ENCODE results near the gene NPLOC4. TPM values are rescaled to one million over a fixed set of nuclear protein-coding genes. Genes with fewer than 3 reads are reported as not detected.

NPLOC4 gene
- total and polyA plus RNA-seq, 4 donors, result 26.7 to 94.3 (median 70.6) TPM

- ATAC-seq (ENCODE audit: low FRiP score), result peak; percentile 97
- H3K27ac ChIP-seq (ENCODE audit: low read depth in 1 of 2, low read length in 2 of 2), result peak within 1 kb of the TSS in 1 of 2 donors; percentile 50
- H3K9me3 ChIP-seq (ENCODE audit: control insufficient read depth, low read length), result no peaks in the 10 kb centered on the region
- no peaks in the 10 kb centered on the region for H3K4me1 ChIP-seq (ENCODE audit: control insufficient read depth in 1 of 2, insufficient read depth in 2 of 2, low read length in 2 of 2)
- intact Hi-C loops (cut with DNase I), result loop anchor here in 1 of 2 donors (1.0 to 2.0 kb wide), 2 partner anchors 29 to 36 kb away; partner anchors contain the start of genes MRPL12, NPLOC4 and TSPAN10
- no peaks in the 10 kb centered on the region for H3K36me3 ChIP-seq (ENCODE audit: control insufficient read depth in 1 of 2, insufficient read depth in 2 of 2, low read length in 1 of 2)
- peak; percentile 98 to 99 for DNase-seq
- WGBS, 2 donors, result 0% methylated on average over 73 to 96 of the region's 96 CpGs
- H3K4me3 ChIP-seq (ENCODE audit: low read length in 2 of 2), result peak within 1 kb of the TSS; percentile 61 to 65
- no peaks in the 10 kb centered on the region for H3K27me3 ChIP-seq (ENCODE audit: control insufficient read depth in 1 of 2, insufficient read depth in 2 of 2, low read length in 1 of 2)
Observed at GRCh38 chr17:81666342-81667191, 29.7 kb upstream of the NPLOC4 start, which contains the start of the genes CCDC137 and OXLD1. Gene CCDC137 (plus strand): TSS chr17:81666737. CDS start chr17:81666767, 30 bp downstream. Gene OXLD1 (minus strand): TSS chr17:81666605. CDS start chr17:81666577, 28 bp downstream.

- Histone ChIP-seq H3K27me3 (ENCODE audit: control insufficient read depth in 1 of 2, insufficient read depth in 2 of 2, low read length in 1 of 2) (no peaks in the 10 kb centered on the region), H3K4me3 (ENCODE audit: low read length in 2 of 2) (peak overlapping the region; percentile 61 to 65), H3K27ac (ENCODE audit: low read depth in 1 of 2, low read length in 2 of 2) (peak overlapping the region in 1 of 2 donors; percentile 50), H3K9me3 (ENCODE audit: control insufficient read depth, low read length) (no peaks in the 10 kb centered on the region), H3K36me3 (ENCODE audit: control insufficient read depth in 1 of 2, insufficient read depth in 2 of 2, low read length in 1 of 2) (no peaks in the 10 kb centered on the region), H3K4me1 (ENCODE audit: control insufficient read depth in 1 of 2, insufficient read depth in 2 of 2, low read length in 2 of 2) (no peaks in the 10 kb centered on the region)
- ATAC-seq (ENCODE audit: low FRiP score) (no peak), DNase-seq (no peak)
- WGBS, 2 donors, result 0% methylated on average over 16 of the region's 16 CpGs
- intact Hi-C loops (cut with DNase I), result loop anchor here in 1 of 2 donors (1.0 to 2.0 kb wide), 2 partner anchors 29 to 37 kb away; partner anchors contain the start of genes MRPL12, NPLOC4 and TSPAN10
Observed at GRCh38 chr17:81666092-81666341, 29.1 kb upstream of the NPLOC4 start.

GRCh38 chr17:81665205-81666091 lies 28.5 kb upstream of the NPLOC4 start:
- ATAC-seq (ENCODE audit: low FRiP score), result peak; percentile 20
- intact Hi-C loops (cut with DNase I), result loop anchor here in 1 of 2 donors (1.0 to 2.0 kb wide), 2 partner anchors 28 to 37 kb away; partner anchors contain the start of genes MRPL12, NPLOC4 and TSPAN10
- WGBS, 2 donors, result 63 to 66% methylated on average over 30 of the region's 30 CpGs

GRCh38 chr17:81664051-81664470 lies 27.1 kb upstream of the NPLOC4 start:
- Histone ChIP-seq H3K9me3 (ENCODE audit: control insufficient read depth, low read length) (no peaks in the 10 kb centered on the region), H3K36me3 (ENCODE audit: control insufficient read depth in 1 of 2, insufficient read depth in 2 of 2, low read length in 1 of 2) (no peaks in the 10 kb centered on the region), H3K27me3 (ENCODE audit: control insufficient read depth in 1 of 2, insufficient read depth in 2 of 2, low read length in 1 of 2) (no peaks in the 10 kb centered on the region), H3K4me3 (ENCODE audit: low read length in 2 of 2) (no peak overlapping the region), H3K4me1 (ENCODE audit: control insufficient read depth in 1 of 2, insufficient read depth in 2 of 2, low read length in 2 of 2) (no peaks in the 10 kb centered on the region), H3K27ac (ENCODE audit: low read depth in 1 of 2, low read length in 2 of 2) (no peak overlapping the region)
- intact Hi-C loops (cut with DNase I), result no loop called here
- DNase-seq, result no peak
- 72 to 83% methylated on average over 7 of the region's 7 CpGs for WGBS, 2 donors
- ATAC-seq (ENCODE audit: low FRiP score), result no peak

More at GRCh38 chr17:81665205-81666091, 28.5 kb upstream of the NPLOC4 start:
- Histone ChIP-seq H3K4me1 (ENCODE audit: control insufficient read depth in 1 of 2, insufficient read depth in 2 of 2, low read length in 2 of 2) (no peaks in the 10 kb centered on the region), H3K36me3 (ENCODE audit: control insufficient read depth in 1 of 2, insufficient read depth in 2 of 2, low read length in 1 of 2) (no peaks in the 10 kb centered on the region), H3K27me3 (ENCODE audit: control insufficient read depth in 1 of 2, insufficient read depth in 2 of 2, low read length in 1 of 2) (no peaks in the 10 kb centered on the region), H3K9me3 (ENCODE audit: control insufficient read depth, low read length) (no peaks in the 10 kb centered on the region), H3K4me3 (ENCODE audit: low read length in 2 of 2) (peak overlapping the region; percentile 61 to 65), H3K27ac (ENCODE audit: low read depth in 1 of 2, low read length in 2 of 2) (no peak overlapping the region)
- peak in 1 of 2 donors; percentile 42 for DNase-seq

GRCh38 chr17:81662002-81662401 lies 25.1 kb upstream of the NPLOC4 start:
- H3K9me3 ChIP-seq (ENCODE audit: control insufficient read depth, low read length), result no peaks in the 10 kb centered on the region
- intact Hi-C loops (cut with DNase I), result no loop called here
- no peaks in the 10 kb centered on the region for H3K4me1 ChIP-seq (ENCODE audit: control insufficient read depth in 1 of 2, insufficient read depth in 2 of 2, low read length in 2 of 2)
- DNase-seq (no peak), ATAC-seq (ENCODE audit: low FRiP score) (no peak)
- H3K36me3 ChIP-seq (ENCODE audit: control insufficient read depth in 1 of 2, insufficient read depth in 2 of 2, low read length in 1 of 2), result no peaks in the 10 kb centered on the region
- H3K27ac ChIP-seq (ENCODE audit: low read depth in 1 of 2, low read length in 2 of 2), result no peak overlapping the region
- no peaks in the 10 kb centered on the region for H3K27me3 ChIP-seq (ENCODE audit: control insufficient read depth in 1 of 2, insufficient read depth in 2 of 2, low read length in 1 of 2)
- WGBS, 2 donors, result 85 to 86% methylated on average over 4 of the region's 4 CpGs
- no peak overlapping the region for H3K4me3 ChIP-seq (ENCODE audit: low read length in 2 of 2)

- ATAC-seq (ENCODE audit: low FRiP score) (no peak), DNase-seq (no peak)
- intact Hi-C loops (cut with DNase I), result no loop called here
- H3K36me3 ChIP-seq (ENCODE audit: control insufficient read depth in 1 of 2, insufficient read depth in 2 of 2, low read length in 1 of 2), result no peaks in the 10 kb centered on the region
- no peak overlapping the region for H3K4me3 ChIP-seq (ENCODE audit: low read length in 2 of 2)
- H3K9me3 ChIP-seq (ENCODE audit: control insufficient read depth, low read length), result no peaks in the 10 kb centered on the region
- no peaks in the 10 kb centered on the region for H3K4me1 ChIP-seq (ENCODE audit: control insufficient read depth in 1 of 2, insufficient read depth in 2 of 2, low read length in 2 of 2)
- 84 to 89% methylated on average over 9 of the region's 9 CpGs for WGBS, 2 donors
- no peak overlapping the region for H3K27ac ChIP-seq (ENCODE audit: low read depth in 1 of 2, low read length in 2 of 2)
- H3K27me3 ChIP-seq (ENCODE audit: control insufficient read depth in 1 of 2, insufficient read depth in 2 of 2, low read length in 1 of 2), result no peaks in the 10 kb centered on the region
Observed at GRCh38 chr17:81660441-81660840, 23.5 kb upstream of the NPLOC4 start.

GRCh38 chr17:81659038-81659437 lies 22.1 kb upstream of the NPLOC4 start:
- H3K27me3 ChIP-seq (ENCODE audit: control insufficient read depth in 1 of 2, insufficient read depth in 2 of 2, low read length in 1 of 2), result no peaks in the 10 kb centered on the region
- no peaks in the 10 kb centered on the region for H3K4me1 ChIP-seq (ENCODE audit: control insufficient read depth in 1 of 2, insufficient read depth in 2 of 2, low read length in 2 of 2)
- no peak overlapping the region for H3K27ac ChIP-seq (ENCODE audit: low read depth in 1 of 2, low read length in 2 of 2)
- intact Hi-C loops (cut with DNase I), result no loop called here
- no peak overlapping the region for H3K4me3 ChIP-seq (ENCODE audit: low read length in 2 of 2)
- H3K9me3 ChIP-seq (ENCODE audit: control insufficient read depth, low read length), result no peaks in the 10 kb centered on the region
- 71 to 81% methylated on average over 5 of the region's 5 CpGs for WGBS, 2 donors
- H3K36me3 ChIP-seq (ENCODE audit: control insufficient read depth in 1 of 2, insufficient read depth in 2 of 2, low read length in 1 of 2), result no peaks in the 10 kb centered on the region
- DNase-seq, result no peak
- no peak for ATAC-seq (ENCODE audit: low FRiP score)

- 55 to 74% methylated on average over 4 of the region's 4 CpGs for WGBS, 2 donors
- no peaks in the 10 kb centered on the region for H3K4me1 ChIP-seq (ENCODE audit: control insufficient read depth in 1 of 2, insufficient read depth in 2 of 2, low read length in 2 of 2)
- no peaks in the 10 kb centered on the region for H3K9me3 ChIP-seq (ENCODE audit: control insufficient read depth, low read length)
- no peaks in the 10 kb centered on the region for H3K36me3 ChIP-seq (ENCODE audit: control insufficient read depth in 1 of 2, insufficient read depth in 2 of 2, low read length in 1 of 2)
- intact Hi-C loops (cut with DNase I), result no loop called here
- no peak for DNase-seq
- no peak for ATAC-seq (ENCODE audit: low FRiP score)
- H3K27me3 ChIP-seq (ENCODE audit: control insufficient read depth in 1 of 2, insufficient read depth in 2 of 2, low read length in 1 of 2), result no peaks in the 10 kb centered on the region
- H3K4me3 ChIP-seq (ENCODE audit: low read length in 2 of 2), result no peak overlapping the region
- H3K27ac ChIP-seq (ENCODE audit: low read depth in 1 of 2, low read length in 2 of 2), result no peak overlapping the region
Observed at GRCh38 chr17:81656835-81657234, 19.9 kb upstream of the NPLOC4 start.

Data from aorta (tissue), 5 donors.